GM19193 (cell line): ENCODE data around the gene PERM1.

ENCODE experiments used
- POLR2A ChIP-seq: IDR thresholded peaks from 4 replicates; pipeline ENCODE4 v1.6.1; 2011; ENCODE audit not compliant: insufficient read depth, insufficient read length; ENCODE audit errors: extremely low read depth

Gene PERM1

DNA sequence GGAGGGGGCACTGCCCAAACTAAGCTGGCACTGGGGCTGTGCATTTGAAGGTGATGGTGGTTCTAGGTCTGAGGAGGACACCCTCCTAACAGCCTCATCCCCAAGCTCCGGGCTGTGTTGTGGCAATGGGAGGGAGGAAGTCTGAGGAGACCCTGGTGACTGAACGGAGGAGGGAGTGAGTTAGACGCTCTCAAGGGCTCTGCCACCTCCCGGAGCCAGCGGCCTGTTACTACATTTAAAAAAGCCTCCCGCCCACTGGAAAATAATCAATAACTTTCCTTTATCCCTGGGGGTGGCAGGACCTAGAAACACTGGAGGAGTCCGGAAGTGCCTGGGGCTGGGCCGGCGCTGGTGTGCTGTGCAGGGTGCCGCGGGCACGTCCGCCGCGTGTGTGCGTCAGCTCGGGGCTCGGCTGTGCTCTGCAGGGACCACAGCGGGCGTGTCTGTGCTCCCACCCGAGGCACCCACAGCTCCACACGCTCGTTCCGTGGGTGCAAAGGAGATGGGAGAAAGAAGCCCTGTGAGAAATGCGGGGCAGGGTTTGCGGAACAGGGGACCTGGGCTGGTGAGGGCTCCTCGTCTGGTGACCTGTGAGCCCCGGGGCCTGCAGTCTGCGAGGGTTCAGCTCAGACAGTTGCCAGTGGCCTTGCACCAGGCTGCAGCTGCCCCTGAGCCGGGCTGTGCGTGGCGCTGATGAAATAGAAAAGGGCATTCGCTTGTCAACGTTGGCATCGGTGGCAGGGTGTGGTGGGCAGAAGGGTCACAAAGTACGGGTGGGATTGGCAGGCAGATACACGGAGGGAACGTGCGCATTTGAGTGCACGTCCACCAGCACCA lies 52.9 kb downstream of the PERM1 start:
- TF ChIP-seq POLR2A = no peak

DNA sequence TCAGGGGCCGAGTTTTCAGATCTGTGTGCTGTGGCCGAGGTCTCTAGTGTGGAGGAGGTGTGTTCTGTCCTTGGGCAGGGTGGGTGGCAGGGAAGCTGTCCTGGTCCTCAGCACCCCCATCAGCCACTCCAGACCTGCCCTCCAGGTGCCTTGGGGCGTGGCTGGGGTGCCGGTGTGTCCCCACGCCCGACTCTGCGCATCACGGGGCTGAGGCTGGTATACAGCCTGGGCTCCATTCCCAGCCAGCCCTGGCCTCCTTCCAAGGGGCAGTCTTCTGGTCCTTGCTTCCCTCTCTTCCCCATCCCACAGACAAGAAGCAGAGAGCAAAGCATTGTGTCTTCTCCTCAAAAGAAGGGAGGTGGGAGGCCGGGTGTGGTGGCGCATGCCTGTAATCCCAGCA lies 54.1 kb downstream of the PERM1 start:
- TF ChIP-seq POLR2A = no peak

DNA sequence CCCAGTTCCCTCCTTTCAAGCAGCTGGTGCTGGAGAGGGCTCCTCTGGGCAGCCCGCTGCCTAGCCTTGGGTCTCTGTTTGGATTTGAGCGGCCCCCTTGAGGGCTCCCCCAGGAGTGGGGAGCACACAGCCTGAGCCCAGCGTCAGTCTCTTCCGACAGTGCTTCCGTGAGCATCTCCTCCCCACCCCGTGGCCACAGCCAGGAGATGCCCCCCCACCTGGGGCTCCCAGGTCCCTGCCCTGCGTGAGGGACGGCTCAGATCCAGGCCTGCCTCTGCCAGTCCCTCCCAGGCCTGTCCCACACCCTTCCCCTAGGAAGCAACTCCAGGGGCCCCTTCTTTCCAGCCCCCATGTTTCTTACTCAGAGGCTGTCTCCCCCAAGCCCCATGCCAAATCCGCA lies 54.7 kb downstream of the PERM1 start:
- no peak for TF ChIP-seq POLR2A

DNA sequence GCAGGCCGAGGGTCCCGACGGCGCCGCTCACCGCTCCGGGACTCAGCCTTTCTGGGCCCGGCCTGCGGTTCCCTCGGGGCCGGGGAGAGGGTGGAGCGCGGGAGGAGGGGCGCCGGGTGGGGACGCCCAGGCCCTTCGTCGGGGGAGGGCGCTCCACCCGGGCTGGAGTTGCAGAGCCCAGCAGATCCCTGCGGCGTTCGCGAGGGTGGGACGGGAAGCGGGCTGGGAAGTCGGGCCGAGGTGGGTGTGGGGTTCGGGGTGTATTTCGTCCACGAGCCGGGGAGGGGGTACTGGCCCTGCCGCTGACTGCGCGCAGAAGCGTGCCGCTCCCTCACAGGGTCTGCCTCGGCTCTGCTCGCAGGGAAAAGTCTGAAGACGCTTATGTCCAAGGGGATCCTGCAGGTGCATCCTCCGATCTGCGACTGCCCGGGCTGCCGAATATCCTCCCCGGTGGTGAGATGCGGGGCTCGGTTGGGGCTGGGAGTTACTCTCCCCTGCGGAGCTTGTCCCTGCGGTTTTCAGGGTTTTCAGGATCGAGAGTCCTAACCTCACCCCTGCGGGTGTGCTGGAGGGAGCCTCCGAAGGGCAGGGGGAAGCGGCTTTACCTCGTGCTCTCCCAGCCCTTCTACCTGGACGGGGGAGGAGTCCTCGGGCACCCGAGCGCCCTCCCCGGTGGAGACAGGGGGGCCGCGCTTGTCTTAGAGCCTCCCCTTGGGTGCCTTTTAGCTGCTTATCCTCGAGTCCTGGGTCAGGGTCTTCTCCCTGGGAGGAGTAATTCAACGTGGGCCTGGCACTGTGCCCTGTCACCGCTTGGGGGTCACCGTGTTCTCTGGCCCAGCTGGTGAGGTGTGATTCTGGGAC lies 56.1 kb downstream of the PERM1 start:
- no peak for TF ChIP-seq POLR2A
